H9 (cell line): ENCODE measurements around the gene NUDT22. TPM values are rescaled to one million over a fixed set of nuclear protein-coding genes. Genes with fewer than 3 reads are reported as not detected.

Experiments
- DNase-seq: peaks from one replicate; pipeline ENCODE4 v3.0.0-alpha.2; 2017
- H2AFZ ChIP-seq: one replicate; pipeline ENCODE4 v1.6.1; 2013; ENCODE audit warnings: mild to moderate bottlenecking, low read length, control low read depth, moderate library complexity
- H2AK5ac ChIP-seq: 2 replicates; pipeline ENCODE4 v1.6.1; 2013; ENCODE audit warnings: low read length, control low read depth, mixed read lengths; ENCODE audit not compliant: insufficient read length
- H2BK120ac ChIP-seq: one replicate; pipeline ENCODE4 v1.6.1; 2013; ENCODE audit warnings: low read depth, mild to moderate bottlenecking, low read length, control low read depth, inconsistent platforms; ENCODE audit not compliant: poor library complexity, severe bottlenecking
- H2BK12ac ChIP-seq: 2 replicates; pipeline ENCODE4 v1.6.1; 2013; ENCODE audit warnings: low read length, control low read depth, mixed read lengths, low read depth; ENCODE audit not compliant: insufficient read length
- H2BK15ac ChIP-seq: 2 replicates; pipeline ENCODE4 v1.6.1; 2013; ENCODE audit warnings: low read depth, low read length, control low read depth
- H2BK20ac ChIP-seq: one replicate; pipeline ENCODE4 v1.6.1; 2013; ENCODE audit warnings: low read depth, mild to moderate bottlenecking, low read length, control low read depth, inconsistent platforms; ENCODE audit not compliant: poor library complexity, severe bottlenecking
- H2BK5ac ChIP-seq: 2 replicates; pipeline ENCODE4 v1.6.1; 2013; ENCODE audit warnings: low read length, control low read depth, mixed read lengths; ENCODE audit not compliant: insufficient read length
- H3K14ac ChIP-seq: 2 replicates; pipeline ENCODE4 v1.6.1; 2013; ENCODE audit warnings: low read length, control low read depth; ENCODE audit not compliant: insufficient read depth
- H3K18ac ChIP-seq: 2 replicates; pipeline ENCODE4 v1.6.1; 2013; ENCODE audit warnings: low read depth, mild to moderate bottlenecking, mixed read lengths, low read length, control low read depth; ENCODE audit not compliant: insufficient read length
- H3K23ac ChIP-seq: 2 replicates; pipeline ENCODE4 v1.6.1; 2013; ENCODE audit warnings: low read length, control low read depth, mixed read lengths, low read depth; ENCODE audit not compliant: insufficient read length
- H3K23me2 ChIP-seq: 2 replicates; pipeline ENCODE4 v1.6.1; 2013; ENCODE audit warnings: low read depth, mild to moderate bottlenecking, mixed read lengths, low read length, control low read depth; ENCODE audit not compliant: insufficient read length, poor library complexity, severe bottlenecking
- H3K27ac ChIP-seq: 2 replicates; pipeline ENCODE4 v1.5.1; 2013; ENCODE audit warnings: low read length, control low read depth, mixed read lengths, low read depth; ENCODE audit not compliant: insufficient read length
- H3K27me3 ChIP-seq: 2 replicates; pipeline ENCODE4 v1.6.1; 2013; ENCODE audit warnings: low read length, control low read depth, inconsistent platforms; ENCODE audit not compliant: insufficient read depth
- H3K4ac ChIP-seq: 2 replicates; pipeline ENCODE4 v1.6.1; 2013; ENCODE audit warnings: low read depth, mild to moderate bottlenecking, control low read depth, inconsistent platforms, low read length, moderate library complexity
- H3K4me1 ChIP-seq: 2 replicates; pipeline ENCODE4 v1.6.1; 2013; ENCODE audit warnings: low read length, control low read depth, inconsistent platforms; ENCODE audit not compliant: insufficient read depth
- H3K4me2 ChIP-seq: 2 replicates; pipeline ENCODE4 v1.6.1; 2013; ENCODE audit warnings: low read length, control low read depth, mixed read lengths; ENCODE audit not compliant: insufficient read length, insufficient read depth
- H3K56ac ChIP-seq: 2 replicates; pipeline ENCODE4 v1.6.1; 2013; ENCODE audit warnings: low read depth, mild to moderate bottlenecking, mixed read lengths, low read length, control low read depth; ENCODE audit not compliant: insufficient read length
- H3K79me1 ChIP-seq: 2 replicates; pipeline ENCODE4 v1.6.1; 2013; ENCODE audit warnings: low read depth, mild to moderate bottlenecking, moderate library complexity, low read length, control low read depth, inconsistent platforms; ENCODE audit not compliant: insufficient read depth, poor library complexity, severe bottlenecking
- H3K79me2 ChIP-seq: 2 replicates; pipeline ENCODE4 v1.6.1; 2013; ENCODE audit warnings: low read length, control low read depth, inconsistent platforms; ENCODE audit not compliant: insufficient read depth
- H3K9ac ChIP-seq: 2 replicates; pipeline ENCODE4 v1.6.1; 2013; ENCODE audit warnings: low read length, control low read depth, mixed read lengths; ENCODE audit not compliant: insufficient read length; ENCODE audit errors: extremely low read depth
- H3K9me3 ChIP-seq: one replicate; pipeline ENCODE4 v1.6.1; 2013; ENCODE audit warnings: low read depth, low read length, inconsistent platforms; ENCODE audit not compliant: control insufficient read depth
- H3T11ph ChIP-seq: one replicate; pipeline ENCODE4 v1.6.1; 2013; ENCODE audit warnings: mild to moderate bottlenecking, low read length, control low read depth, inconsistent platforms
- H4K20me1 ChIP-seq: one replicate; pipeline ENCODE4 v1.6.1; 2013; ENCODE audit not compliant: control insufficient read depth, insufficient read length, insufficient read depth
- H4K5ac ChIP-seq: 2 replicates; pipeline ENCODE4 v1.6.1; 2013; ENCODE audit warnings: low read depth, mild to moderate bottlenecking, mixed read lengths, low read length, control low read depth; ENCODE audit not compliant: insufficient read length
- H4K8ac ChIP-seq: replicated peaks from 2 replicates; pipeline ENCODE4 v1.6.1; 2013; ENCODE audit warnings: low read length, control low read depth, mixed read lengths, low read depth; ENCODE audit not compliant: insufficient read length
- H4K91ac ChIP-seq: 2 replicates; pipeline ENCODE4 v1.6.1; 2013; ENCODE audit warnings: low read depth, mild to moderate bottlenecking, moderate library complexity, mixed read lengths, low read length, control low read depth; ENCODE audit not compliant: insufficient read length
- H3K27ac Mint-ChIP-seq, 3 experiments: 2 replicates in 2 of 3; 3 replicates in 1 of 3; pipeline ENCODE4 v1.8.0; 2020 to 2021; ENCODE audit warnings: mixed read lengths in 3 of 3, mild to moderate bottlenecking in 1 of 3, moderate library complexity in 1 of 3
- H3K27me3 Mint-ChIP-seq: 2 replicates; pipeline ENCODE4 v1.8.0; 2021; ENCODE audit warnings: low read depth, mild to moderate bottlenecking, moderate library complexity, mixed read lengths
- H3K36me3 Mint-ChIP-seq, 3 experiments: 2 replicates in 2 of 3; 3 replicates in 1 of 3; pipeline ENCODE4 v1.8.0; 2020 to 2021; ENCODE audit warnings: low read depth in 3 of 3, mixed read lengths in 3 of 3; ENCODE audit not compliant: insufficient read depth in 1 of 3
- H3K4me1 Mint-ChIP-seq, 2 experiments: 2 replicates each; pipeline ENCODE4 v1.8.0; 2020; ENCODE audit warnings: mixed read lengths in 2 of 2
- H3K4me3 Mint-ChIP-seq, 2 experiments: 2 replicates in 1 of 2; 3 replicates in 1 of 2; pipeline ENCODE4 v1.8.0; 2020 to 2021; ENCODE audit warnings: mild to moderate bottlenecking in 2 of 2, mixed read lengths in 2 of 2, moderate library complexity in 1 of 2
- H3K9me3 Mint-ChIP-seq, 2 experiments: 2 replicates in 1 of 2; 3 replicates in 1 of 2; pipeline ENCODE4 v1.8.0; 2020; ENCODE audit warnings: mild to moderate bottlenecking in 2 of 2, mixed read lengths in 2 of 2, moderate library complexity in 1 of 2
- CTCF ChIP-seq: fragments of 200-600 bp; sonication (generic); conservative IDR thresholded peaks from 3 replicates; pipeline ENCODE4 v1.8.0; 2021; ENCODE audit warnings: antibody characterized with exemption, mild to moderate bottlenecking
- WGBS: extraction: QIAGEN DNeasy Blood & Tissue Kit; methylation state at CpG from one replicate; pipeline ENCODE4 v1.1.7; 2013; ENCODE audit warnings: missing lambda C conversion rate, low lambda C conversion rate, mixed read lengths; ENCODE audit not compliant: insufficient read length; ENCODE audit errors: extremely low coverage; 5-methylcytosine and 5-hydroxymethylcytosine counted together
- total RNA-seq: library from RNA; stranded (reverse); gene quantifications from 2 replicates; pipeline ENCODE4 v1.2.1, GENCODE V29; 2021

The NUDT22 gene
- total RNA-seq, 1 experiment from 2014 or later: 39.6 TPM

- H4K5ac ChIP-seq: no peak overlapping the region
- H3K27ac ChIP-seq: no peak overlapping the region
- DNase-seq: no peak
- Mint-ChIP-seq H3K36me3 (peaks cover 71 to 96% (median 96%) of the 10 kb centered on the region in 3 experiments; a peak in 6 of 7 replicates), H3K27me3 (no peaks in the 10 kb centered on the region), H3K9me3 (no peaks in the 10 kb centered on the region), H3K27ac (no peak overlapping the region), H3K4me1 (peaks cover 4% of the 10 kb centered on the region in 2 experiments; a peak in 3 of 4 replicates), H3K4me3 (no peak overlapping the region)
- no peak for TF ChIP-seq CTCF
- H2BK120ac ChIP-seq: no peak overlapping the region
- H3K4me2 ChIP-seq: no peak overlapping the region
- H3K23ac ChIP-seq: no peak overlapping the region
- no peak overlapping the region for H2BK15ac ChIP-seq
- no peak overlapping the region for H3K9ac ChIP-seq
- H4K20me1 ChIP-seq: peaks cover 3% of the 10 kb centered on the region
- no peak overlapping the region for H3K18ac ChIP-seq
- no CpG with 5 or more reads among the region's 2 CpGs for WGBS
- H3K4me1 ChIP-seq: no peaks in the 10 kb centered on the region
- H3K79me1 ChIP-seq: no peaks in the 10 kb centered on the region
- no peaks in the 10 kb centered on the region for H3K9me3 ChIP-seq
- H2BK5ac ChIP-seq: no peak overlapping the region
- H4K8ac ChIP-seq: no peak overlapping the region
- H3K56ac ChIP-seq: no peak overlapping the region
- no peak overlapping the region for H3K4ac ChIP-seq
- no peak overlapping the region for H2BK20ac ChIP-seq
- H3K79me2 ChIP-seq: no peaks in the 10 kb centered on the region
- H4K91ac ChIP-seq: no peak overlapping the region
- H3K27me3 ChIP-seq: no peaks in the 10 kb centered on the region
- no peak overlapping the region for H2AK5ac ChIP-seq
- H2BK12ac ChIP-seq: no peak overlapping the region
- H3T11ph ChIP-seq: no peak overlapping the region
- H3K23me2 ChIP-seq: no peaks in the 10 kb centered on the region
- no peak overlapping the region for H3K14ac ChIP-seq
- H2AFZ ChIP-seq: no peak overlapping the region
Measured at GRCh38 chr11:64198511-64198910, 27.6 kb upstream of the NUDT22 start.
